Chondrocyte (in vitro differentiated cells): Measurements from ENCODE around the gene HES1. TPM values are rescaled to one million over a fixed set of nuclear protein-coding genes. Genes with fewer than 3 reads are reported as not detected.

ENCODE experiments used
- DNase-seq: peaks from one replicate; pipeline ENCODE4 v3.0.0; 2021; ENCODE audit warnings: mixed read lengths, low spot score
- H3K27ac Mint-ChIP-seq: one replicate; pipeline ENCODE4 v1.8.0; 2021; ENCODE audit warnings: mild to moderate bottlenecking, moderate library complexity, mixed read lengths; ENCODE audit not compliant: unreplicated experiment
- H3K27me3 Mint-ChIP-seq: 2 replicates; pipeline ENCODE4 v1.8.0; 2021; ENCODE audit warnings: low read depth, mixed read lengths
- H3K36me3 Mint-ChIP-seq: 2 replicates; pipeline ENCODE4 v1.8.0; 2021; ENCODE audit warnings: low read depth, mixed read lengths
- H3K4me1 Mint-ChIP-seq: 2 replicates; pipeline ENCODE4 v1.8.0; 2021; ENCODE audit warnings: low read depth, mild to moderate bottlenecking, mixed read lengths
- H3K4me3 Mint-ChIP-seq: one replicate; pipeline ENCODE4 v1.8.0; 2021; ENCODE audit warnings: mild to moderate bottlenecking, moderate library complexity, mixed read lengths; ENCODE audit not compliant: unreplicated experiment
- H3K9me3 Mint-ChIP-seq: 2 replicates; pipeline ENCODE4 v1.8.0; 2021; ENCODE audit warnings: low read depth, mixed read lengths
- CTCF ChIP-seq: fragments of 200-600 bp; sonication (generic); IDR thresholded peaks from 2 replicates; pipeline ENCODE4 v1.5.0; 2021; ENCODE audit warnings: antibody characterized with exemption, mild to moderate bottlenecking, moderate library complexity
- total RNA-seq: library from RNA; stranded (reverse); gene quantifications from 3 replicates; pipeline ENCODE4 v1.2.1, GENCODE V29; 2021

Gene HES1
- total RNA-seq, 1 donor from 2014 or later = 31.2 TPM

DNA sequence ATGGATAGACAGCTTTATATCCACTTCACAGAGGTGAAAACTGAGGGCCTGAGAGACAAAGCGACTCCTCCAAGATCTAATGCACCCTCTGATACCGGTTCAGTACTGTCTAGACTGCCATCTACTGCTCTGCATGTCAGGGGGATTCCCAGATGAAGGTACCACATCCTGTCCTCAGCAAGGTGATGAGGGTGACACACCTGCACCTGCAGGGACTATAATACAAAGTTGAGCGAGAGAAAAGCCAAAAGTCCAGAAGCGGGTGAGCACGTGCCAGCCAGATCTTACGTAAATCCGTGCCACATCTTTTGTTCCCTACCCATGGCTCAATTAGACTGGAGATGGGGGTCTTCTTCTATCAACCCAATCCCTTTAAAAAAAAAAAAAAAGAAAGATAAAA lies 32.4 kb upstream of the HES1 start:
- H3K27me3 Mint-ChIP-seq = peaks cover 82% of the 10 kb centered on the region
- no peak for TF ChIP-seq CTCF
- peaks cover 3% of the 10 kb centered on the region for H3K36me3 Mint-ChIP-seq
- peaks cover 2% of the 10 kb centered on the region for H3K4me1 Mint-ChIP-seq
- no peak for DNase-seq
- H3K9me3 Mint-ChIP-seq = no peaks in the 10 kb centered on the region
- no peak overlapping the region for H3K27ac Mint-ChIP-seq
- H3K4me3 Mint-ChIP-seq = no peak overlapping the region

GRCh38 chr3:194103983-194104751 lies 31.8 kb upstream of the HES1 start:
- Mint-ChIP-seq H3K4me1 (no peaks in the 10 kb centered on the region), H3K36me3 (peaks cover 3% of the 10 kb centered on the region), H3K27ac (no peak overlapping the region), H3K9me3 (no peaks in the 10 kb centered on the region), H3K27me3 (peaks cover 76% of the 10 kb centered on the region), H3K4me3 (no peak overlapping the region)
- DNase-seq = no peak
- no peak for TF ChIP-seq CTCF

GRCh38 chr3:194105292-194105691 lies 30.7 kb upstream of the HES1 start:
- Mint-ChIP-seq H3K27ac (no peak overlapping the region), H3K36me3 (peaks cover 3% of the 10 kb centered on the region), H3K27me3 (peaks cover 71% of the 10 kb centered on the region), H3K4me1 (no peaks in the 10 kb centered on the region), H3K4me3 (no peak overlapping the region), H3K9me3 (no peaks in the 10 kb centered on the region)
- no peak for TF ChIP-seq CTCF
- DNase-seq = no peak

DNA sequence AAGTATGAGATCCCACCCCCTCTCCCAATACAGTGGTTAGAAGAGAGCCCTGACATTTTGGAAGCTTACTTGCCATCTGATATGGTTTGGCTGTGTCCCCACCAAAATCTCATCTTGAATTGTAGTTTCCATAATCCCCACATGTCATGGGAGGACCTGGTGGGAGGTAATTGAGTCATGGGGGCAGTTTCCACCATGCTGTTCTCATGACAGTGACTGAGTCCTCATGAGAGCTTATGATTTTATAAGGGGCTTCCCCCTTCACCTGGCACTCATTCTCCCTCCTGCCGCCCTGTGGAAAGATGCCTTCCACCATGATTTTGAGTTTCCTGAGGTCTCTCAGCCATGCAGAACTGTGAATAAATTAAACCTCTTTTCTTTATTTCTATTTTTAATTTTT lies 28.8 kb upstream of the HES1 start:
- Mint-ChIP-seq H3K27ac (no peak overlapping the region), H3K4me1 (no peaks in the 10 kb centered on the region), H3K36me3 (peaks cover 3% of the 10 kb centered on the region), H3K4me3 (no peak overlapping the region), H3K9me3 (no peaks in the 10 kb centered on the region), H3K27me3 (peaks cover 69% of the 10 kb centered on the region)
- no peak for DNase-seq
- no peak for TF ChIP-seq CTCF

GRCh38 chr3:194109192-194109863 lies 26.6 kb upstream of the HES1 start:
- peaks cover 3% of the 10 kb centered on the region for H3K36me3 Mint-ChIP-seq
- H3K27me3 Mint-ChIP-seq = peaks cover 62% of the 10 kb centered on the region
- no peak for TF ChIP-seq CTCF
- no peaks in the 10 kb centered on the region for H3K9me3 Mint-ChIP-seq
- no peak for DNase-seq
- H3K27ac Mint-ChIP-seq = no peak overlapping the region
- H3K4me1 Mint-ChIP-seq = peaks cover 7% of the 10 kb centered on the region
- H3K4me3 Mint-ChIP-seq = no peak overlapping the region
